PC-3 (cell line): ENCODE results near the gene FKBP10. TPM values are rescaled to one million over a fixed set of nuclear protein-coding genes. Genes with fewer than 3 reads are reported as not detected.
A peak's percentile ranks its signal among the peaks of the same experiment; 100 is the strongest.

Source experiments
- ATAC-seq: fragments of 200-7000 bp; cut with Tn5 transposase; 2 replicates; pipeline ENCODE4 v1.9.1; 2020; ENCODE audit warnings: mild to moderate bottlenecking, moderate library complexity
- BruUV-seq: library from RNA; stranded (reverse); fragments of 400-500 nt; replicated peaks from 2 replicates; lab custom pipeline; 2021; lab: Mats Ljungman, UMichigan
- CTCF ChIA-PET: fragments of 300-600 bp; sonication (Branson Sonifier 250); formaldehyde crosslinking; loops from one replicate; lab custom pipeline; 2022; ENCODE audit warnings: antibody characterized with exemption; lab: Charles Lee
- POLR2A ChIA-PET: fragments of 300-600 bp; sonication (Branson Sonifier 250); formaldehyde crosslinking; loops from one replicate; lab custom pipeline; 2022; ENCODE audit warnings: antibody characterized with exemption; ENCODE audit not compliant: unreplicated experiment; lab: Charles Lee
- DNase-seq: peaks from one replicate; pipeline ENCODE4 v3.0.0-alpha.2; 2015
- H2AFZ ChIP-seq: fragments of 300-600 bp; sonication (generic); 2 replicates; pipeline ENCODE4 v1.6.0; 2016; ENCODE audit warnings: antibody characterized with exemption, low read length
- H3F3A ChIP-seq: fragments of 300-600 bp; sonication (generic); one replicate; pipeline ENCODE4 v1.6.0; 2017; ENCODE audit warnings: antibody characterized with exemption, low read length, control low read depth, mild to moderate bottlenecking; ENCODE audit not compliant: unreplicated experiment
- H3K27ac ChIP-seq: fragments of 300-600 bp; sonication (generic); 2 replicates; pipeline ENCODE4 v1.5.1; 2016; ENCODE audit warnings: mild to moderate bottlenecking, low read length
- H3K27me3 ChIP-seq: fragments of 300-600 bp; sonication (generic); 2 replicates; pipeline ENCODE4 v1.6.1; 2016; ENCODE audit warnings: low read length, mixed read lengths
- H3K36me3 ChIP-seq: fragments of 300-600 bp; sonication (generic); 2 replicates; pipeline ENCODE4 v1.6.1; 2016; ENCODE audit warnings: low read depth, mixed run types, low read length, mixed read lengths
- H3K4me1 ChIP-seq: fragments of 300-600 bp; sonication (generic); 2 replicates; pipeline ENCODE4 v1.5.1; 2016; ENCODE audit warnings: low read length; ENCODE audit not compliant: insufficient read depth
- H3K4me2 ChIP-seq: fragments of 300-600 bp; sonication (generic); 2 replicates; pipeline ENCODE4 v1.6.0; 2016; ENCODE audit warnings: low read length
- H3K4me3 ChIP-seq: fragments of 300-600 bp; sonication (generic); 2 replicates; pipeline ENCODE4 v1.5.1; 2016; ENCODE audit warnings: mild to moderate bottlenecking, low read length, mixed read lengths
- H3K79me2 ChIP-seq: fragments of 300-600 bp; sonication (generic); 2 replicates; pipeline ENCODE4 v1.6.1; 2017; ENCODE audit warnings: low read length, mixed read lengths
- H3K9ac ChIP-seq: fragments of 300-600 bp; sonication (generic); 2 replicates; pipeline ENCODE4 v1.6.0; 2016; ENCODE audit warnings: mild to moderate bottlenecking, low read length
- H3K9me2 ChIP-seq: fragments of 300-600 bp; sonication (generic); replicated peaks from 2 replicates; pipeline ENCODE4 v1.6.1; 2016; ENCODE audit warnings: mixed run types, low read length, mixed read lengths
- H3K9me3 ChIP-seq: fragments of 300-600 bp; sonication (generic); 2 replicates; pipeline ENCODE4 v1.6.1; 2016; ENCODE audit warnings: low read length, mixed read lengths
- H4K20me1 ChIP-seq: fragments of 300-600 bp; sonication (generic); 2 replicates; pipeline ENCODE4 v1.6.1; 2016; ENCODE audit warnings: low read length, mixed read lengths
- EZH2 ChIP-seq: fragments of 300-600 bp; sonication (generic); IDR thresholded peaks from one replicate; pipeline ENCODE4 v1.6.1; 2017; ENCODE audit warnings: antibody characterized with exemption, mild to moderate bottlenecking, low read length; ENCODE audit not compliant: unreplicated experiment
- EZH2phosphoT487 ChIP-seq: fragments of 300-600 bp; sonication (generic); IDR thresholded peaks from 2 replicates; pipeline ENCODE4 v1.6.1; 2018; ENCODE audit warnings: mild to moderate bottlenecking, antibody characterized with exemption, low read length, borderline replicate concordance
- intact Hi-C: fragments of 100-400 bp; cut with micrococcal nuclease; formaldehyde crosslinking; loops from 2 replicates; pipeline ENCODE4 v1.9.0; 2023
- total RNA-seq: library from RNA; depleted of rRNA; stranded (reverse); fragments of >200 nt; gene quantifications from 2 replicates; pipeline ENCODE4 v1.2.3, GENCODE V29; 2014
- TF ChIP-seq, protein P1 (sequence below): fragments of 300-600 bp; sonication (generic); conservative IDR thresholded peaks from 2 replicates; pipeline ENCODE4 v1.5.1; 2017; ENCODE audit warnings: antibody characterized with exemption, low read depth, mild to moderate bottlenecking, low read length

Gene FKBP10
- total RNA-seq, 1 experiment from 2014 or later, result 63.4 TPM

DNA sequence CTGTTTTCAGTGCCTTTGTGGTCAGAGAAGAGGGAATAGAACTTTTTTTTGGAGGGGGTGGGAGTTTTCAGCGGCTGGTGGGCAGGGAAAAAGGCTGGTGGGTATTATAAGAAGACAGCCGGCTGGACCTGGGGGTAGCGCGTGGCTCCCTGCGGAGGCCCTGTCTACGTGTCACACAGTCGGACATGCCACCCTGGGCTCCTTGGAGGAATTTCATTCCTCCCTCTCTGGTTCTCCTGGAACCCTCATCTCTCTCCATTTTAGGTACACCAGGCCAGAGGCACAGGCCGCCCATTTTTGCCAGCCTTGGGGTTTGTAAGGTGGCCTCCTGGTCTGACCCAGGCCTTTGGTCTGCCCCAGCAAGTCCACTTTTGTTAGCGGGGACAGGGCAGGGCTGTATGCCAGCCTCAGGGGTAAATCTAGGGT is 908 bp downstream of the FKBP10 start:
- Histone ChIP-seq H3K36me3 (no peaks in the 10 kb centered on the region), H2AFZ (no peak overlapping the region), H3K79me2 (peaks cover 46% of the 10 kb centered on the region), H3K27me3 (no peaks in the 10 kb centered on the region), H3K9me2 (no peaks in the 10 kb centered on the region), H3K9ac (peak overlapping the region; percentile 83), H3K4me1 (peaks cover 27% of the 10 kb centered on the region), H3K4me2 (peak overlapping the region; percentile 99), H3F3A (no peaks in the 10 kb centered on the region), H4K20me1 (no peaks in the 10 kb centered on the region), H3K9me3 (no peaks in the 10 kb centered on the region), H3K27ac (no peak overlapping the region), H3K4me3 (peak overlapping the region; percentile 85)
- TF ChIP-seq EZH2 (no peak), EZH2phosphoT487 (no peak)
- TF ChIP-seq, protein P1, sequence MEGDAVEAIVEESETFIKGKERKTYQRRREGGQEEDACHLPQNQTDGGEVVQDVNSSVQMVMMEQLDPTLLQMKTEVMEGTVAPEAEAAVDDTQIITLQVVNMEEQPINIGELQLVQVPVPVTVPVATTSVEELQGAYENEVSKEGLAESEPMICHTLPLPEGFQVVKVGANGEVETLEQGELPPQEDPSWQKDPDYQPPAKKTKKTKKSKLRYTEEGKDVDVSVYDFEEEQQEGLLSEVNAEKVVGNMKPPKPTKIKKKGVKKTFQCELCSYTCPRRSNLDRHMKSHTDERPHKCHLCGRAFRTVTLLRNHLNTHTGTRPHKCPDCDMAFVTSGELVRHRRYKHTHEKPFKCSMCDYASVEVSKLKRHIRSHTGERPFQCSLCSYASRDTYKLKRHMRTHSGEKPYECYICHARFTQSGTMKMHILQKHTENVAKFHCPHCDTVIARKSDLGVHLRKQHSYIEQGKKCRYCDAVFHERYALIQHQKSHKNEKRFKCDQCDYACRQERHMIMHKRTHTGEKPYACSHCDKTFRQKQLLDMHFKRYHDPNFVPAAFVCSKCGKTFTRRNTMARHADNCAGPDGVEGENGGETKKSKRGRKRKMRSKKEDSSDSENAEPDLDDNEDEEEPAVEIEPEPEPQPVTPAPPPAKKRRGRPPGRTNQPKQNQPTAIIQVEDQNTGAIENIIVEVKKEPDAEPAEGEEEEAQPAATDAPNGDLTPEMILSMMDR, result no peak
- POLR2A ChIA-PET, result no interaction called here
- ATAC-seq, result no peak
- intact Hi-C loops, result no loop called here
- CTCF ChIA-PET, result no interaction called here
- no peak for DNase-seq
- BruUV-seq, result TSS peak; percentile 55

DNA sequence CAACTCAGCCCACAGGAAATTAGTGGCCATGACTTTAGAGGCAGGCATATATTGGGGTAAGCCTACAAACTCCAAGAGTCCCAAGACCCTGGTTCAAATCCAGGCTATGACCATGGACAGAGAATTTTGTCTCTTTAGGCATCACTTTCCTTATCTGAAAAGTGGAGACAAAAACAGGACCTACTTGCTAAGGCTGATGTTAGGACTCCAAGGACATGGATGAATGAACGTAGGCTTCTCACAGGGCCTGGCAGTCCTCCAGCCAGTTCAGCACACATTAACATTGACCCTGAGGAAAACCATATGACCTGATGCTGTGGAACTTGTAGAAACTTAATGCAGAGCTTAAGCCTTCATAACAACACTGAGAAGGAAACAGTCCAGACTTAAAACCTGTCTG is 1.4 kb downstream of the FKBP10 start:
- H3K4me3 ChIP-seq, result peak overlapping the region; percentile 85
- H3K9me3 ChIP-seq, result no peaks in the 10 kb centered on the region
- no peak for TF ChIP-seq EZH2
- TF ChIP-seq, protein P1, result no peak
- TF ChIP-seq EZH2phosphoT487, result no peak
- POLR2A ChIA-PET, result no interaction called here
- peak overlapping the region; percentile 99 for H3K4me2 ChIP-seq
- intact Hi-C loops, result no loop called here
- no peak overlapping the region for H3K27ac ChIP-seq
- CTCF ChIA-PET, result no interaction called here
- H3K36me3 ChIP-seq, result no peaks in the 10 kb centered on the region
- no peaks in the 10 kb centered on the region for H3F3A ChIP-seq
- no peak overlapping the region for H3K9ac ChIP-seq
- no peaks in the 10 kb centered on the region for H3K27me3 ChIP-seq
- BruUV-seq, result no TSS peak
- ATAC-seq (no peak), DNase-seq (no peak)
- H3K79me2 ChIP-seq, result peaks cover 43% of the 10 kb centered on the region
- no peaks in the 10 kb centered on the region for H3K9me2 ChIP-seq
- H3K4me1 ChIP-seq, result peaks cover 27% of the 10 kb centered on the region
- H2AFZ ChIP-seq, result no peak overlapping the region
- H4K20me1 ChIP-seq, result no peaks in the 10 kb centered on the region

DNA sequence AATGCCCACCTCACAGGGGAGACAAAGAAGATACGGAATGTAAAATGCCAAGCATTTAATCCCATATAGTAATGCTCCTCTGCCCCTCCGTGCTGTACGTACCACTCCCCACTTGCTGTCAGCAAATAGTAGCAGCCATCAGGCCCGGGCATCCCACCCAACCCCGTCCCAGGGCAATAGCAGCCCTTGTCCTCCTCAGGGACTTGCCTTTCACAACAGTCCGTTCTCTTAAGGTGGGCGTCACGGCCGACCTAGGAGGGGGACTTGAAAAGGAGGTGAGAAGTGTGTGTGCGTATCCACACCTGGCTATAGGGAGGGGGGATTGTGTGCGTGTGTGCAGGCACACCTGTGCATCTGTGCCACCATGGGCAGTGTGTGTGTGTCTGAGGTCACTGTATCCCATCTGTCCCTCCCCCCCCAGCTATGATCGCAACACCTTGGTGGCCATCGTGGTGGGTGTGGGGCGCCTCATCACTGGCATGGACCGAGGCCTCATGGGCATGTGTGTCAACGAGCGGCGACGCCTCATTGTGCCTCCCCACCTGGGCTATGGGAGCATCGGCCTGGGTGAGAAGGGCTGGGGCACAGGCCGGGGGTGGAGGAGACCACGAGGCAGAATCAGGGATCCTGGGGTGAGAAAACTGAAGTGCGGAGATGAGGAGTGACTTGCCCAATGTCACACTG is 4.0 kb downstream of the FKBP10 start:
- H3K4me2 ChIP-seq, result no peak overlapping the region
- BruUV-seq, result no TSS peak
- no peaks in the 10 kb centered on the region for H3K36me3 ChIP-seq
- ATAC-seq, result no peak
- no peak for TF ChIP-seq EZH2phosphoT487
- TF ChIP-seq EZH2, result no peak
- TF ChIP-seq, protein P1, result no peak
- no peak overlapping the region for H3K4me3 ChIP-seq
- intact Hi-C loops, result no loop called here
- POLR2A ChIA-PET, result no interaction called here
- H3K9ac ChIP-seq, result no peak overlapping the region
- CTCF ChIA-PET, result no interaction called here
- no peaks in the 10 kb centered on the region for H3K9me3 ChIP-seq
- H3K27me3 ChIP-seq, result no peaks in the 10 kb centered on the region
- no peaks in the 10 kb centered on the region for H4K20me1 ChIP-seq
- peaks cover 13% of the 10 kb centered on the region for H3K4me1 ChIP-seq
- peaks cover 21% of the 10 kb centered on the region for H3K79me2 ChIP-seq
- no peak overlapping the region for H3K27ac ChIP-seq
- H2AFZ ChIP-seq, result no peak overlapping the region
- no peaks in the 10 kb centered on the region for H3F3A ChIP-seq
- no peaks in the 10 kb centered on the region for H3K9me2 ChIP-seq
- no peak for DNase-seq
